Neural progenitor cell (in vitro differentiated cells): ENCODE results near the gene CORIN. TPM values are rescaled to one million over a fixed set of nuclear protein-coding genes. Genes with fewer than 3 reads are reported as not detected.

Experiments
- DNase-seq: peaks from one replicate; pipeline ENCODE4 v3.0.0-alpha.2; 2016; ENCODE audit warnings: low spot score
- H2AFZ ChIP-seq: fragments of 200-600 bp; sonication (generic); replicated peaks from 2 replicates; pipeline ENCODE4 v1.6.1; 2016; ENCODE audit warnings: antibody characterized with exemption
- H3F3A ChIP-seq: fragments of 200-600 bp; sonication (generic); 2 replicates; pipeline ENCODE4 v1.6.1; 2016; ENCODE audit warnings: antibody characterized with exemption, low read depth
- H3K27ac ChIP-seq: fragments of 200-600 bp; sonication (generic); 2 replicates; pipeline ENCODE4 v1.5.1; 2016; ENCODE audit warnings: mild to moderate bottlenecking
- H3K27me3 ChIP-seq: fragments of 200-600 bp; sonication (generic); 2 replicates; pipeline ENCODE4 v1.6.1; 2016; ENCODE audit warnings: mild to moderate bottlenecking, moderate library complexity
- H3K36me3 ChIP-seq: fragments of 200-600 bp; sonication (generic); 2 replicates; pipeline ENCODE4 v1.5.1; 2016
- H3K4me1 ChIP-seq: fragments of 200-600 bp; sonication (generic); 2 replicates; pipeline ENCODE4 v1.6.1; 2016; ENCODE audit warnings: mixed run types
- H3K4me2 ChIP-seq: fragments of 200-600 bp; sonication (generic); 2 replicates; pipeline ENCODE4 v1.6.1; 2016
- H3K4me3 ChIP-seq: fragments of 200-600 bp; sonication (generic); 2 replicates; pipeline ENCODE4 v1.5.1; 2016
- H3K79me2 ChIP-seq: fragments of 200-600 bp; sonication (generic); 2 replicates; pipeline ENCODE4 v1.6.1; 2016; ENCODE audit warnings: low read depth
- H3K9ac ChIP-seq: fragments of 200-600 bp; sonication (generic); 2 replicates; pipeline ENCODE4 v1.6.1; 2016
- H3K9me3 ChIP-seq: fragments of 200-600 bp; sonication (generic); 2 replicates; pipeline ENCODE4 v1.5.1; 2016; ENCODE audit warnings: low read depth
- H4K20me1 ChIP-seq: fragments of 200-600 bp; sonication (generic); 2 replicates; pipeline ENCODE4 v1.6.1; 2016; ENCODE audit warnings: low read depth
- H3K27ac Mint-ChIP-seq: 3 replicates; pipeline ENCODE4 v1.8.0; 2021; ENCODE audit warnings: mixed read lengths
- H3K27me3 Mint-ChIP-seq: 2 replicates; pipeline ENCODE4 v1.8.0; 2022; ENCODE audit warnings: low read depth, mild to moderate bottlenecking, inconsistent platforms, moderate library complexity, mixed read lengths; ENCODE audit not compliant: insufficient read depth
- H3K36me3 Mint-ChIP-seq: 3 replicates; pipeline ENCODE4 v1.8.0; 2021; ENCODE audit warnings: mixed read lengths
- H3K4me1 Mint-ChIP-seq: 3 replicates; pipeline ENCODE4 v1.8.0; 2021; ENCODE audit warnings: mixed read lengths
- H3K4me3 Mint-ChIP-seq: 3 replicates; pipeline ENCODE4 v1.8.0; 2021; ENCODE audit warnings: mild to moderate bottlenecking, moderate library complexity, mixed read lengths
- H3K9me3 Mint-ChIP-seq: 3 replicates; pipeline ENCODE4 v1.8.0; 2020; ENCODE audit warnings: mixed read lengths
- CTCF ChIP-seq: fragments of 200-600 bp; sonication (generic); IDR thresholded peaks from 2 replicates; pipeline ENCODE4 v1.5.1; 2017; ENCODE audit warnings: antibody characterized with exemption, mild to moderate bottlenecking
- EZH2 ChIP-seq: fragments of 200-600 bp; sonication (generic); IDR thresholded peaks from 2 replicates; pipeline ENCODE4 v1.6.1; 2017; ENCODE audit warnings: antibody characterized with exemption, mild to moderate bottlenecking, moderate library complexity
- EZH2phosphoT487 ChIP-seq: fragments of 200-600 bp; sonication (generic); IDR thresholded peaks from 2 replicates; pipeline ENCODE4 v1.6.1; 2017; ENCODE audit warnings: antibody characterized with exemption
- total RNA-seq: library from RNA; depleted of rRNA; stranded (reverse); fragments of >200 nt; gene quantifications from 2 replicates; pipeline ENCODE4 v1.2.3, GENCODE V29; 2015; ENCODE audit warnings: low replicate concordance

The CORIN gene
- total RNA-seq, 1 donor from 2014 or later: not detected

- H3K27me3 Mint-ChIP-seq: no peaks in the 10 kb centered on the region
- TF ChIP-seq EZH2phosphoT487 (no peak), CTCF (no peak), EZH2 (no peak)
- Histone ChIP-seq H3F3A (no peaks in the 10 kb centered on the region), H3K27ac (no peak overlapping the region), H3K4me2 (no peak overlapping the region), H3K9me3 (no peaks in the 10 kb centered on the region), H3K79me2 (no peaks in the 10 kb centered on the region), H3K27me3 (no peaks in the 10 kb centered on the region), H2AFZ (no peak overlapping the region), H3K4me1 (no peaks in the 10 kb centered on the region), H3K4me3 (no peak overlapping the region), H4K20me1 (no peaks in the 10 kb centered on the region), H3K36me3 (no peaks in the 10 kb centered on the region), H3K9ac (no peak overlapping the region)
- H3K9me3 Mint-ChIP-seq: no peaks in the 10 kb centered on the region
- no peak overlapping the region for H3K27ac Mint-ChIP-seq
- no peaks in the 10 kb centered on the region for H3K4me1 Mint-ChIP-seq
- no peaks in the 10 kb centered on the region for H3K36me3 Mint-ChIP-seq
- DNase-seq: no peak
- H3K4me3 Mint-ChIP-seq: no peak overlapping the region
These were observed 271.3 kb downstream of the CORIN start for GRCh38 chr4:47566566-47566965.

- no peaks in the 10 kb centered on the region for H3K36me3 ChIP-seq
- no peaks in the 10 kb centered on the region for H3K79me2 ChIP-seq
- H4K20me1 ChIP-seq: no peaks in the 10 kb centered on the region
- no peaks in the 10 kb centered on the region for H3K27me3 ChIP-seq
- Mint-ChIP-seq H3K4me3 (no peak overlapping the region), H3K36me3 (no peaks in the 10 kb centered on the region), H3K4me1 (no peaks in the 10 kb centered on the region), H3K27ac (no peak overlapping the region), H3K27me3 (no peaks in the 10 kb centered on the region), H3K9me3 (no peaks in the 10 kb centered on the region)
- H3F3A ChIP-seq: no peaks in the 10 kb centered on the region
- H3K4me1 ChIP-seq: no peaks in the 10 kb centered on the region
- no peak overlapping the region for H3K4me3 ChIP-seq
- DNase-seq: no peak
- H3K27ac ChIP-seq: no peak overlapping the region
- H3K9ac ChIP-seq: no peak overlapping the region
- H3K4me2 ChIP-seq: no peak overlapping the region
- no peak overlapping the region for H2AFZ ChIP-seq
- no peaks in the 10 kb centered on the region for H3K9me3 ChIP-seq
- TF ChIP-seq EZH2phosphoT487 (no peak), CTCF (no peak), EZH2 (no peak)
These were observed 275.6 kb downstream of the CORIN start for GRCh38 chr4:47562297-47562696.

GRCh38 chr4:47561331-47561730 lies 276.5 kb downstream of the CORIN start:
- no peaks in the 10 kb centered on the region for H3K4me1 Mint-ChIP-seq
- Histone ChIP-seq H3K27me3 (no peaks in the 10 kb centered on the region), H3K9me3 (no peaks in the 10 kb centered on the region), H3K36me3 (no peaks in the 10 kb centered on the region), H3K79me2 (no peaks in the 10 kb centered on the region), H3K9ac (no peak overlapping the region), H2AFZ (no peak overlapping the region), H3K4me3 (no peak overlapping the region), H3K4me2 (no peak overlapping the region), H3K4me1 (no peaks in the 10 kb centered on the region), H4K20me1 (no peaks in the 10 kb centered on the region), H3K27ac (no peak overlapping the region), H3F3A (no peaks in the 10 kb centered on the region)
- H3K36me3 Mint-ChIP-seq: no peaks in the 10 kb centered on the region
- DNase-seq: no peak
- no peaks in the 10 kb centered on the region for H3K9me3 Mint-ChIP-seq
- no peaks in the 10 kb centered on the region for H3K27me3 Mint-ChIP-seq
- no peak overlapping the region for H3K4me3 Mint-ChIP-seq
- no peak for TF ChIP-seq CTCF
- TF ChIP-seq EZH2: no peak
- TF ChIP-seq EZH2phosphoT487: no peak
- H3K27ac Mint-ChIP-seq: no peak overlapping the region
